22Rv1 (cell line): ENCODE results near the gene RAB7A.
"Not testable (repeated sequence)": the region's sequence is repeated elsewhere in the genome, so short reads cannot be mapped to it uniquely, and the experiment has no call there.

ENCODE experiments used
- H3K27ac ChIP-seq: fragments of 450-650 bp; 2 replicates; pipeline ENCODE4 v1.5.1; 2017
- CTCF ChIP-seq: fragments of 450-650 bp; IDR thresholded peaks from 2 replicates; pipeline ENCODE4 v1.5.1; 2017; ENCODE audit warnings: mild to moderate bottlenecking
- ZFX ChIP-seq: fragments of 450-650 bp; IDR thresholded peaks from 2 replicates; pipeline ENCODE4 v1.6.1; 2017; ENCODE audit warnings: antibody characterized with exemption, borderline replicate concordance

The RAB7A gene

GRCh38 chr3:128746881-128747280 lies 20.9 kb downstream of the RAB7A start:
- TF ChIP-seq ZFX = no peak
- no peak for TF ChIP-seq CTCF

GRCh38 chr3:128748557-128748956 lies 22.6 kb downstream of the RAB7A start:
- no peak overlapping the region for H3K27ac ChIP-seq

More at GRCh38 chr3:128746881-128747280, 20.9 kb downstream of the RAB7A start:
- no peak overlapping the region for H3K27ac ChIP-seq

GRCh38 chr3:128749035-128749434 lies 23.1 kb downstream of the RAB7A start:
- H3K27ac ChIP-seq = no peak overlapping the region
- TF ChIP-seq CTCF (no peak), ZFX (no peak)

More at GRCh38 chr3:128748557-128748956, 22.6 kb downstream of the RAB7A start:
- TF ChIP-seq CTCF (no peak), ZFX (no peak)

- not testable (repeated sequence) for H3K27ac ChIP-seq
These were observed 23.6 kb downstream of the RAB7A start for GRCh38 chr3:128749561-128749960.

- TF ChIP-seq CTCF = no peak
- TF ChIP-seq ZFX = no peak
- no peak overlapping the region for H3K27ac ChIP-seq
These were observed 27.7 kb downstream of the RAB7A start for GRCh38 chr3:128753715-128754114.

- no peak for TF ChIP-seq ZFX
- no peak for TF ChIP-seq CTCF
- H3K27ac ChIP-seq = no peak overlapping the region
These were observed 34.1 kb downstream of the RAB7A start for GRCh38 chr3:128760042-128760441.

GRCh38 chr3:128760881-128761280 lies 34.9 kb downstream of the RAB7A start:
- no peak overlapping the region for H3K27ac ChIP-seq
- TF ChIP-seq ZFX (no peak), CTCF (no peak)

- TF ChIP-seq ZFX (no peak), CTCF (no peak)
These were observed 35.4 kb downstream of the RAB7A start for GRCh38 chr3:128761392-128761791.

More at GRCh38 chr3:128761392-128761791, 35.4 kb downstream of the RAB7A start:
- no peak overlapping the region for H3K27ac ChIP-seq
